ENCODE data around the gene PPP4R3A. TPM values are rescaled to one million over a fixed set of nuclear protein-coding genes. Genes with fewer than 3 reads are reported as not detected.

PPP4R3A gene
- polyA plus RNA-seq, 1 donor (not counting 4 experiments of a cell fraction or from before 2014, with no cell fraction given) = 53.8 TPM

GRCh38 chr14:91417120-91417982 is 92.8 kb downstream of the PPP4R3A start, which contains the start of gene CCDC88C:
CCDC88C (minus strand) TSS chr14:91417820; CDS start chr14:91417690, 130 bp downstream.
- Histone ChIP-seq H3K9me1 (ENCODE audit: control insufficient read depth, extremely low read depth, insufficient read depth, low read length) (no peaks in the 10 kb centered on the region), H3K4me3 (ENCODE audit: control insufficient read depth in 2 of 3, extremely low read depth in 1 of 3, insufficient read depth in 2 of 3, low read depth in 1 of 3, low read length in 3 of 3) (peak within 1 kb of the TSS; percentile 51 to 68 (median 68)), H3K4me2 (ENCODE audit: control insufficient read depth, extremely low read depth, insufficient read depth, low read depth, low read length) (peak within 1 kb of the TSS; percentile 66), H3K9ac (ENCODE audit: control insufficient read depth, extremely low read depth, insufficient read depth, low read length) (peak within 1 kb of the TSS; percentile 44), H3K4me1 (ENCODE audit: control insufficient read depth, extremely low read depth, insufficient read depth, low read length) (peaks cover 22% of the 10 kb centered on the region), H3K9me3 (ENCODE audit: control insufficient read depth, low read depth, low read length) (no peaks in the 10 kb centered on the region), H4K20me1 (ENCODE audit: control insufficient read depth, extremely low read depth, insufficient read depth, low read length) (no peaks in the 10 kb centered on the region), H3K27ac (ENCODE audit: control insufficient read depth, insufficient read depth, low read length) (no peak within 1 kb of the TSS), H3K79me2 (ENCODE audit: control insufficient read depth, insufficient read depth, low read length) (no peaks in the 10 kb centered on the region), H3K36me3 (ENCODE audit: control insufficient read depth in 2 of 2, extremely low read depth in 1 of 2, insufficient read depth in 2 of 2, low read length in 2 of 2) (no peaks in the 10 kb centered on the region), H3K27me3 (ENCODE audit: control insufficient read depth, extremely low read depth, insufficient read depth, low read length) (no peaks in the 10 kb centered on the region), H2AFZ (ENCODE audit: control insufficient read depth, low read length) (peak within 1 kb of the TSS; percentile 56)
- TF ChIP-seq, protein P1, sequence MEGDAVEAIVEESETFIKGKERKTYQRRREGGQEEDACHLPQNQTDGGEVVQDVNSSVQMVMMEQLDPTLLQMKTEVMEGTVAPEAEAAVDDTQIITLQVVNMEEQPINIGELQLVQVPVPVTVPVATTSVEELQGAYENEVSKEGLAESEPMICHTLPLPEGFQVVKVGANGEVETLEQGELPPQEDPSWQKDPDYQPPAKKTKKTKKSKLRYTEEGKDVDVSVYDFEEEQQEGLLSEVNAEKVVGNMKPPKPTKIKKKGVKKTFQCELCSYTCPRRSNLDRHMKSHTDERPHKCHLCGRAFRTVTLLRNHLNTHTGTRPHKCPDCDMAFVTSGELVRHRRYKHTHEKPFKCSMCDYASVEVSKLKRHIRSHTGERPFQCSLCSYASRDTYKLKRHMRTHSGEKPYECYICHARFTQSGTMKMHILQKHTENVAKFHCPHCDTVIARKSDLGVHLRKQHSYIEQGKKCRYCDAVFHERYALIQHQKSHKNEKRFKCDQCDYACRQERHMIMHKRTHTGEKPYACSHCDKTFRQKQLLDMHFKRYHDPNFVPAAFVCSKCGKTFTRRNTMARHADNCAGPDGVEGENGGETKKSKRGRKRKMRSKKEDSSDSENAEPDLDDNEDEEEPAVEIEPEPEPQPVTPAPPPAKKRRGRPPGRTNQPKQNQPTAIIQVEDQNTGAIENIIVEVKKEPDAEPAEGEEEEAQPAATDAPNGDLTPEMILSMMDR (optimal IDR thresholded peaks at IDR 0.05 in 1 of 3, IDR thresholded peaks at IDR 0.05 in 1 of 3, conservative IDR thresholded peaks at IDR 0.05 in 1 of 3; ENCODE audit: extremely low read depth in 1 of 3, insufficient read depth in 2 of 3, low read length in 3 of 3) = peak in 1 of 3 experiments; percentile 7
- no peak for TF ChIP-seq EZH2 (IDR thresholded peaks at IDR 0.05; ENCODE audit: low read length)
- FAIRE-seq = no peak
- no peak for DNase-seq (ENCODE audit: low read depth, low spot score)
- dilution Hi-C loops (cut with MboI; ENCODE audit: extremely low pct_ligation_motif_present, low sequenced_read_pairs) = no loop called here

GRCh38 chr14:91416744-91417119 is 93.4 kb downstream of the PPP4R3A start:
- dilution Hi-C loops (cut with MboI; ENCODE audit: extremely low pct_ligation_motif_present, low sequenced_read_pairs) = no loop called here
- no peaks in the 10 kb centered on the region for H3K9me3 ChIP-seq (ENCODE audit: control insufficient read depth, low read depth, low read length)
- FAIRE-seq = no peak
- H3K4me2 ChIP-seq (ENCODE audit: control insufficient read depth, extremely low read depth, insufficient read depth, low read depth, low read length) = peak overlapping the region; percentile 66
- no peaks in the 10 kb centered on the region for H3K9me1 ChIP-seq (ENCODE audit: control insufficient read depth, extremely low read depth, insufficient read depth, low read length)
- no peak for DNase-seq (ENCODE audit: low read depth, low spot score)
- no peak for TF ChIP-seq EZH2 (IDR thresholded peaks at IDR 0.05; ENCODE audit: low read length)
- TF ChIP-seq, protein P1 (optimal IDR thresholded peaks at IDR 0.05 in 1 of 3, IDR thresholded peaks at IDR 0.05 in 1 of 3, conservative IDR thresholded peaks at IDR 0.05 in 1 of 3; ENCODE audit: extremely low read depth in 1 of 3, insufficient read depth in 2 of 3, low read length in 3 of 3) = no peak
- H3K36me3 ChIP-seq (ENCODE audit: control insufficient read depth in 2 of 2, extremely low read depth in 1 of 2, insufficient read depth in 2 of 2, low read length in 2 of 2) = no peaks in the 10 kb centered on the region
- no peaks in the 10 kb centered on the region for H4K20me1 ChIP-seq (ENCODE audit: control insufficient read depth, extremely low read depth, insufficient read depth, low read length)
- peak overlapping the region; percentile 44 for H3K9ac ChIP-seq (ENCODE audit: control insufficient read depth, extremely low read depth, insufficient read depth, low read length)
- peak overlapping the region; percentile 17 for H2AFZ ChIP-seq (ENCODE audit: control insufficient read depth, low read length)
- H3K27ac ChIP-seq (ENCODE audit: control insufficient read depth, insufficient read depth, low read length) = peak overlapping the region; percentile 12
- H3K4me3 ChIP-seq (ENCODE audit: control insufficient read depth in 2 of 3, extremely low read depth in 1 of 3, insufficient read depth in 2 of 3, low read depth in 1 of 3, low read length in 3 of 3) = peak overlapping the region; percentile 51 to 68 (median 68)
- H3K27me3 ChIP-seq (ENCODE audit: control insufficient read depth, extremely low read depth, insufficient read depth, low read length) = no peaks in the 10 kb centered on the region
- peaks cover 22% of the 10 kb centered on the region for H3K4me1 ChIP-seq (ENCODE audit: control insufficient read depth, extremely low read depth, insufficient read depth, low read length)
- H3K79me2 ChIP-seq (ENCODE audit: control insufficient read depth, insufficient read depth, low read length) = no peaks in the 10 kb centered on the region

All from keratinocyte (primary cell).